Erythroblast (primary cell): ENCODE results near the gene USP8.

ENCODE experiments used
- GATA1 ChIP-seq: IDR thresholded peaks from 2 replicates; pipeline ENCODE4 v1.6.1; 2011; ENCODE audit warnings: low read depth, mild to moderate bottlenecking, control low read depth, low read length, moderate library complexity
- POLR2A ChIP-seq: IDR thresholded peaks from 2 replicates; pipeline ENCODE4 v1.6.1; 2011; ENCODE audit warnings: mild to moderate bottlenecking, low read length

DNA sequence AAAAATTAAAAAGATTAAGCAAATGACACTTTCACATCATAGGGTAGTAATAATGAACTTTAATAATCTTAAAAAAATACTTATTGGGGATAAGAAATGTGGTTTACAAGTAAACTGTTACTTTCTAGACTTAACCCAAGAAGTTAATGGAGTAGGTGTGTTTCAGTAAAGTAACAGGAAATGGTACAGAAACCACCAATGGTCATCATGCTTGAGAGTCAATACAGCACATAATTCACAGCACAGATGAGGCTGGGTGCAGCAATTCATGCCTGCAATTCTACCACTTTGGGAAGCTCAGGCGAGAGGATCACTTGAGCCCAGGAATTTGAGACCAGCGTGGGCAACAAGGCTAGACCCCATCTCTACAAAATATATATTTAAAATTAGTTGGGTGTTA, 133.8 kb downstream of the USP8 start:
- TF ChIP-seq POLR2A = no peak
- no peak for TF ChIP-seq GATA1
